Mesenchymal stem cell (in vitro differentiated cells and primary cell): ENCODE measurements around the gene CD81.
A peak's percentile ranks its signal among the peaks of the same experiment; 100 is the strongest.

Experiments
- DNase-seq: peaks from one replicate; pipeline ENCODE4 v3.0.0-alpha.2; 2013
- H2AFZ ChIP-seq: one replicate; pipeline ENCODE4 v1.6.1; 2013; ENCODE audit warnings: low read depth, mild to moderate bottlenecking, control low read depth, inconsistent platforms, low read length, moderate library complexity
- H2AK5ac ChIP-seq: 2 replicates; pipeline ENCODE4 v1.6.1; 2013; ENCODE audit warnings: low read length, moderate library complexity, mild to moderate bottlenecking, inconsistent platforms; ENCODE audit not compliant: severe bottlenecking
- H2BK120ac ChIP-seq: one replicate; pipeline ENCODE4 v1.6.1; 2013; ENCODE audit warnings: low read depth, mild to moderate bottlenecking, inconsistent platforms, low read length, moderate library complexity
- H2BK12ac ChIP-seq, 2 experiments: one replicate each; pipeline ENCODE4 v1.6.1; 2013; ENCODE audit warnings: inconsistent platforms in 2 of 2, low read length in 2 of 2, mild to moderate bottlenecking in 2 of 2, moderate library complexity in 2 of 2, control low read depth in 1 of 2
- H2BK15ac ChIP-seq: one replicate; pipeline ENCODE4 v1.6.1; 2013; ENCODE audit warnings: mild to moderate bottlenecking, low read depth, inconsistent platforms; ENCODE audit not compliant: poor library complexity, severe bottlenecking
- H2BK5ac ChIP-seq: 2 replicates; pipeline ENCODE4 v1.6.1; 2013; ENCODE audit warnings: low read depth, mild to moderate bottlenecking, low read length, control low read depth, inconsistent platforms; ENCODE audit not compliant: poor library complexity, severe bottlenecking
- H3K14ac ChIP-seq, 2 experiments: one replicate each; pipeline ENCODE4 v1.6.1; 2013; ENCODE audit warnings: inconsistent platforms in 2 of 2, low read length in 2 of 2, control low read depth in 1 of 2, mild to moderate bottlenecking in 1 of 2, moderate library complexity in 1 of 2
- H3K18ac ChIP-seq, 2 experiments: one replicate each; pipeline ENCODE4 v1.6.1; 2013; ENCODE audit warnings: inconsistent platforms in 2 of 2, low read length in 2 of 2, control low read depth in 1 of 2, low read depth in 1 of 2, mild to moderate bottlenecking in 1 of 2
- H3K23ac ChIP-seq, 2 experiments: one replicate each; pipeline ENCODE4 v1.6.1; 2013; ENCODE audit warnings: inconsistent platforms in 2 of 2, low read length in 2 of 2, mild to moderate bottlenecking in 2 of 2, moderate library complexity in 2 of 2, control low read depth in 1 of 2
- H3K27ac ChIP-seq: 2 replicates; pipeline ENCODE4 v1.5.1; 2013; ENCODE audit warnings: mild to moderate bottlenecking, moderate library complexity, low read length, control low read depth, inconsistent platforms; ENCODE audit not compliant: poor library complexity, severe bottlenecking
- H3K27me3 ChIP-seq, 2 experiments: 2 replicates each; pipeline versions ENCODE4 v1.6.1 to v1.7.0; 2013; ENCODE audit warnings: low read length in 2 of 2, mild to moderate bottlenecking in 2 of 2, moderate library complexity in 2 of 2, control low read depth in 1 of 2, inconsistent platforms in 1 of 2; ENCODE audit not compliant: control insufficient read depth in 1 of 2, insufficient read depth in 1 of 2
- H3K36me3 ChIP-seq, 2 experiments: 2 replicates each; pipeline versions ENCODE4 v1.6.1 to v1.7.0; 2013; ENCODE audit warnings: low read length in 2 of 2, control low read depth in 1 of 2, inconsistent platforms in 1 of 2, low read depth in 1 of 2, mild to moderate bottlenecking in 1 of 2; ENCODE audit not compliant: insufficient read depth in 2 of 2, control insufficient read depth in 1 of 2
- H3K4ac ChIP-seq, 2 experiments: one replicate each; pipeline ENCODE4 v1.6.1; 2013; ENCODE audit warnings: inconsistent platforms in 2 of 2, low read length in 2 of 2, mild to moderate bottlenecking in 2 of 2, moderate library complexity in 2 of 2, control low read depth in 1 of 2, low read depth in 1 of 2
- H3K4me1 ChIP-seq: 2 replicates; pipeline ENCODE4 v1.6.1; 2013; ENCODE audit warnings: low read depth, low read length, control low read depth; ENCODE audit not compliant: control insufficient read depth, insufficient read depth
- H3K4me2 ChIP-seq: 2 replicates; pipeline ENCODE4 v1.6.1; 2013; ENCODE audit warnings: low read length, mild to moderate bottlenecking, inconsistent platforms; ENCODE audit not compliant: poor library complexity, severe bottlenecking
- H3K4me3 ChIP-seq, 2 experiments: 2 replicates each; pipeline versions ENCODE4 v1.5.1 to v1.7.0; 2013; ENCODE audit warnings: low read length in 2 of 2, mild to moderate bottlenecking in 2 of 2, control low read depth in 1 of 2, low read depth in 1 of 2; ENCODE audit not compliant: insufficient read depth in 1 of 2
- H3K79me1 ChIP-seq: replicated peaks from 2 replicates; pipeline ENCODE4 v1.6.1; 2013; ENCODE audit warnings: mild to moderate bottlenecking, control low read depth, low read length, inconsistent platforms; ENCODE audit not compliant: poor library complexity, severe bottlenecking
- H3K9ac ChIP-seq: 2 replicates; pipeline ENCODE4 v1.7.0; 2013; ENCODE audit warnings: mild to moderate bottlenecking, low read length, moderate library complexity
- H3K9me3 ChIP-seq: 2 replicates; pipeline ENCODE4 v1.7.0; 2013; ENCODE audit warnings: mild to moderate bottlenecking, low read length; ENCODE audit not compliant: control insufficient read depth
- H4K8ac ChIP-seq: one replicate; pipeline ENCODE4 v1.6.1; 2013; ENCODE audit warnings: inconsistent platforms, mild to moderate bottlenecking, low read length, moderate library complexity
- H4K91ac ChIP-seq: one replicate; pipeline ENCODE4 v1.6.1; 2013; ENCODE audit warnings: mild to moderate bottlenecking, low read length, inconsistent platforms
- WGBS: methylation state at CpG from one replicate; pipeline ENCODE4 v1.1.7; 2013; ENCODE audit warnings: mixed read lengths; 5-methylcytosine and 5-hydroxymethylcytosine counted together

CD81 gene

DNA sequence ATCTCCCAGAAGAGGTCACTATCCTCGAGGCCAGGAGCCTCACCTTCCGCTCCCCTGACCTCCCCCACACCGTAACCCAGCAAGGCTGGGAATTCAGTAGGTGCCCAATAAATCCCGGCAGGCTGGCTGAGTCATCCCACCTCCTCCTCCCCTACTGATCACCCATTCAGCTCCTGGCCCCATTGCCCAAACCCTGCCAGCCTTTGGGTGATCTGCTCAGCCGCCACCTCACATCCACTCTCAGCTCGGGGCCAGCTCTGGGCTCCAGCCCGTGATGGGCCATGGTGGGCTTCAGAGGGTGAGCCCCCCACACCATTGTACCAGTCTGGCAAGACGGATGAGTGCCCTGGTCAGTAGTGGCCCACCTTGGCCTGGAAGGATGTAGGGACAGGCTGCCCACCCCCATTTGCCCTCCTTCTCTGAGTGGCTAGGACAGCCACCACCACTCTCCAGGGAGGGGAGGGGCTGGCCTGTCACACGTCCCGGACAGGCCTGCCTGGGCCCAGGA, 59.0 kb downstream of the CD81 start:
- Histone ChIP-seq H3K4me3 (no peak overlapping the region), H4K91ac (peak overlapping the region; percentile 8), H3K23ac (no peak overlapping the region), H4K8ac (no peak overlapping the region), H3K4me1 (no peaks in the 10 kb centered on the region), H2AFZ (no peak overlapping the region), H3K27ac (no peak overlapping the region), H3K4me2 (no peak overlapping the region), H3K18ac (no peak overlapping the region), H2BK15ac (no peak overlapping the region), H3K9me3 (peaks cover 3% of the 10 kb centered on the region), H3K4ac (no peak overlapping the region), H3K27me3 (peaks cover 24 to 88% of the 10 kb centered on the region in 2 experiments), H2BK120ac (no peak overlapping the region), H3K79me1 (no peaks in the 10 kb centered on the region), H2AK5ac (no peak overlapping the region), H3K9ac (no peak overlapping the region), H2BK5ac (no peak overlapping the region), H3K36me3 (no peaks in the 10 kb centered on the region), H2BK12ac (no peak overlapping the region), H3K14ac (no peak overlapping the region)
- DNase-seq, result no peak
- 81% methylated on average over 10 of the region's 10 CpGs for WGBS

DNA sequence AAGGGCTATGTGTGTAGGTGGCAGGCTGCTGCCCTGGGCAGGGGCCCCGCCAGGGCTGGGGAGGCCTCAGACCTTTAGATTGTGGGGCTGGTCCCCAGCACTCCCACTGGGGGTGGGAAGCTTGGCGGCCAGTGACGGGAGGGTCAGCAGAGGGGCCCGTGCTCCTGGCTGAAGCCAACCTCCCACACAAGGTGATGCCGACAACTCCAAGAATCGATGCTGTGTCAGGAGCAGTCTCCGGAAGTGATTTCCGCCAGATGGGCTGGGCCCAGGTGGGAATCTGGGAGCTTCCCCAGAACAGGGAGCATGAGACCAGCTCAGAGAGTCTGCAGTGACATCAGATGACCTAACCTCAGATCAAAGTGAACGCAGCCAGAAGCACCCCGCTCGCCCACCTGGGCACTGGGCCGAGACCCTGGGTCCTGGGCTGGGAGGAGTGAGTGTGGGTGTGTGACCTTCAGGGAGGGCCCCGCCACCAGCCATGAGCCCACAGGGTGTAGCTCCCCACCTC, 59.5 kb downstream of the CD81 start:
- H3K4me1 ChIP-seq, result no peaks in the 10 kb centered on the region
- no peak overlapping the region for H2BK15ac ChIP-seq
- WGBS, result 91% methylated on average over 12 of the region's 13 CpGs
- H3K36me3 ChIP-seq, result no peaks in the 10 kb centered on the region
- H3K4ac ChIP-seq, result no peak overlapping the region
- H3K9ac ChIP-seq, result no peak overlapping the region
- no peak overlapping the region for H2BK12ac ChIP-seq
- H3K9me3 ChIP-seq, result peaks cover 3% of the 10 kb centered on the region
- H3K27ac ChIP-seq, result no peak overlapping the region
- H3K79me1 ChIP-seq, result no peaks in the 10 kb centered on the region
- no peak overlapping the region for H2BK120ac ChIP-seq
- H4K8ac ChIP-seq, result no peak overlapping the region
- no peak overlapping the region for H2AFZ ChIP-seq
- H3K18ac ChIP-seq, result no peak overlapping the region
- no peak overlapping the region for H3K4me2 ChIP-seq
- H4K91ac ChIP-seq, result peak overlapping the region; percentile 8
- no peak overlapping the region for H3K23ac ChIP-seq
- no peak overlapping the region for H3K4me3 ChIP-seq
- no peak overlapping the region for H2AK5ac ChIP-seq
- DNase-seq, result no peak
- no peak overlapping the region for H3K14ac ChIP-seq
- H3K27me3 ChIP-seq, result peaks cover 29 to 87% of the 10 kb centered on the region in 2 experiments
- no peak overlapping the region for H2BK5ac ChIP-seq

DNA sequence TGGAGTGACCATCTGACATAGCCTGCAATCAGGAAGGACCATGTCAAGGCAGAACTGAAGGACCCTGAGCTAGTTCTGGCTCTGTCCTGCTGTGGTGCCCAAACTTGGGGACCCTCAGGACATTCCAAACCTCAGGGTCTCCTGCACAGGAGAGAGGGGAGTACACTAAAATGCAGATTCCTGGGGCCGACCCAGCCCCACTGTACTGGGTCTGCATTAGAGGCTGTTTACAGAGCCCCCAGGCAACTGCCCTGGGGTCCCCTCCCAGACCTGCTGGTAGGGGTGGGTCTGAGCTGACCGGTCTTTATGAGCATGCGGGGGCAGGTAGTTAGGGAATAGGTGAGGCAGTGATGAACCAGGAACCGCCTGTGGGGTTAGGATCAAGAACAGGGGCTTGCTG, 60.4 kb downstream of the CD81 start:
- no peak overlapping the region for H2AFZ ChIP-seq
- no peak overlapping the region for H2BK15ac ChIP-seq
- H3K23ac ChIP-seq, result no peak overlapping the region
- H2BK120ac ChIP-seq, result no peak overlapping the region
- no peak overlapping the region for H3K14ac ChIP-seq
- H3K9me3 ChIP-seq, result peaks cover 3% of the 10 kb centered on the region
- no peak overlapping the region for H3K4ac ChIP-seq
- H4K8ac ChIP-seq, result no peak overlapping the region
- H3K79me1 ChIP-seq, result no peaks in the 10 kb centered on the region
- H3K27me3 ChIP-seq, result peaks cover 31 to 90% of the 10 kb centered on the region in 2 experiments
- H3K36me3 ChIP-seq, result no peaks in the 10 kb centered on the region
- no peak overlapping the region for H2BK12ac ChIP-seq
- H3K18ac ChIP-seq, result no peak overlapping the region
- H4K91ac ChIP-seq, result no peak overlapping the region
- no peak overlapping the region for H3K27ac ChIP-seq
- no peak overlapping the region for H3K4me3 ChIP-seq
- no peak overlapping the region for H2BK5ac ChIP-seq
- H3K9ac ChIP-seq, result no peak overlapping the region
- 92% methylated on average over 4 of the region's 4 CpGs for WGBS
- H3K4me2 ChIP-seq, result no peak overlapping the region
- no peak overlapping the region for H2AK5ac ChIP-seq
- no peak for DNase-seq
- H3K4me1 ChIP-seq, result no peaks in the 10 kb centered on the region

DNA sequence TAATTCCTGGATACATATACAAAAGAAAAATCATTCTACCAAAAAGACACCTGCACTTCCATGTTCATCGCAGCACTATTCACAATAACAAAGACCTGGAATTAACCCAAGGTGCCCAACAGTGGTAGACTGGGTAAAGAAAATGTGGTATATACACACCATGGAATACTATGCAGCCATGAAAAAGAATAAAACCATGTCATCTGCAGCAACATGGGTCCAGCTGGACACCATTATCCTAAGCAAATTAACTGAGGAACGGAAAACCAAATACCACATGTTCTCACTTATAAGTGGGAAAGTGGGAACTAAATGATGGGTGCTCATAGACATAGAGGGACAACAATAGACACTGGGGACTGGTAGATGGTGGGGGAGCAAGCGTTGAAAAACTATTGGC, 62.7 kb downstream of the CD81 start:
- Histone ChIP-seq H3K4me3 (no peak overlapping the region), H4K91ac (no peak overlapping the region), H3K18ac (no peak overlapping the region), H3K27ac (no peak overlapping the region), H3K79me1 (no peaks in the 10 kb centered on the region), H3K23ac (no peak overlapping the region), H3K9ac (no peak overlapping the region), H3K36me3 (no peaks in the 10 kb centered on the region), H3K4ac (no peak overlapping the region), H2BK120ac (no peak overlapping the region), H3K27me3 (peaks cover 50 to 86% of the 10 kb centered on the region in 2 experiments), H2AFZ (no peak overlapping the region), H4K8ac (no peak overlapping the region), H3K14ac (no peak overlapping the region), H3K4me1 (peaks cover 2% of the 10 kb centered on the region), H2AK5ac (no peak overlapping the region), H2BK12ac (no peak overlapping the region), H2BK15ac (no peak overlapping the region), H2BK5ac (no peak overlapping the region), H3K4me2 (no peak overlapping the region), H3K9me3 (peaks cover 3% of the 10 kb centered on the region)
- WGBS, result 100% methylated on average over 2 of the region's 3 CpGs
- no peak for DNase-seq
